Ureter (tissue), 1 donor: Measurements from ENCODE around the gene SMPX. TPM values are rescaled to one million over a fixed set of nuclear protein-coding genes. Genes with fewer than 3 reads are reported as not detected.

ENCODE experiments used
- DNase-seq: peaks from one replicate; pipeline ENCODE4 v3.0.0-alpha.2; 2020; ENCODE audit warnings: low spot score
- total RNA-seq: library from RNA; stranded (reverse); gene quantifications from one replicate; pipeline ENCODE4 v1.2.4, GENCODE V29; 2023
- donor health status: DM: yes; HTN: yes; CAD: no.

The SMPX gene
- total RNA-seq, 1 donor from 2014 or later, result not detected

DNA sequence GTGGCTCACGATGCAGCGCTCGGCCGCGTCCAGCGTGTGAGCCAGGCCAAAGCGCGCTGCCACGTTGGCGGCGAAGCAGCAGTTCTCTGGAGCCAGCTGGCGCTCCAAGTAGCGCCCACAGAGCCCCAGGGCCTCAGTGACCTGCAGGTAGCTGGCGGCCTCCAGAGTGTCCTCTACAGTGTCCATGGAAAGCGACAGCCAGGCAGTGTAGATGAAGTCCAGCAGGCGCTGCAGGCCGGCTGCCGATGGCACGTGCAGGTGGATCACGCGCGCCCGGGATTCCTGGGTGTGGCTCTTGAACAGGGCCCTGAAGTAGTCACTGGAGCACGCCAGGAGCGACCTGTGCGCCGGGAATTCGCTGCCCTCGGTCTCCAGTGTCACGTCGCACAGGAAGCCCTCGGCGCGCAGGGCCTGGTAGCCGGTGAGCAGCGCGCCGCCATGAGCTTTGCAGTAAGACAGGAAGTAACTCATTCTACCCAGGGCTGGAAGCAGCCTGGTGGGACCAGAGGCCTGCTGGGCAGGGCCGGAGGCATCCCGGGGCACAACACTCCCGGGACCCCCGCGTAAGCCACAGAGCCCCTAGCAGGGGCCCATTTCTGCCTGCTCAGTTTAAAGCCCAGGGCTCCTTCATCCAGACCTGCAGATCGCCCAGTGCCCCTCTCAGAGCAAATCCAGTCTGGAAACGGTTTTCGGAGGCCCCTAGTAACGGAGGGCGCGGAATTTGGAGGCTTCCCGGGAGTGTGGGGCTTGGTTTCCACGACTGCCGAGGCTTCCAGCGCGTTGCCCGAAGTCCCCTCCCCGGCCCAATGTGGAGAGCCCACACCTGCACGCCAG is 100.4 kb downstream of the SMPX start:
- DNase-seq, result no peak

DNA sequence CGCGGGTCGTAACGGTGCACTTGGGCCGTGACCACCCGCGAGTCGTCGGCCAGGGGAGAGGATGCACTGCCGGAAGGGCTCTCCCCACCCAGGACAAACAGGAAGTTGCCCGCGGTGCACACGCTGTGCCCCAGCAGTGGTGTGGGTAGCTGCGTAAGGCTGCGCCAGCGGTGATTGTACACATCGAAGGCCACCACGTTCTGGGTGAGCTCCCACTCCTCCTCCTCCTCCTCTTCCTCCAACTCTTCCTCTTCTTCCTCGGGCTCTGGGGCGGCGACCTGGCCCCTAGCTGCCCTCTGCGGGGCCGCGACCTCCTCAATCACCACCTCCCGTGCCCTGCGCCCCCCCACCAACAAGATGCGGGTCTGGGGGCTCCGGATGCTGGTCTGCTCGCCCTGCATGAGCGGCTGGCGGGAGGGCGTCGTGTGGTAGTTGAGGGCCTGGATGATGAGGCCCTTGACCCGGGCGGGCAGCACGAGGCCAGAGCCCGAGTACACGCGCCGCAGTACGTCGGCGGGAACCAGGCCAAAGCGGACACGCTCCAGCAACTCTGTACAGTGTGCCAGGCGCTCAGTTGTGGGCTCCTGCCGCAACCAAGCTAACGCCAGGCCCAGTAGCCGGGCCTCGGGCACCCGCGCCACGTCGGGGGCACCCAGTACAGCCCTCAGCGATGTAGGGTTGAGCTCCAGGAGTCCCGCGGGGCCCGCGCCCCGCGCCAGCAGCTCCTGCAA is 101.2 kb downstream of the SMPX start:
- no peak for DNase-seq

Other genes with a start within 250 kb of the SMPX start
- gene KLHL34, start 99.8 kb downstream of the SMPX start, total RNA-seq, result not detected
- gene MBTPS2, start 81.5 kb upstream of the SMPX start, total RNA-seq, result 16.9 TPM
- 3.1 TPM for gene YY2, start 97.9 kb upstream of the SMPX start, total RNA-seq
- 48.9 TPM for gene SMS, start 182.6 kb upstream of the SMPX start, total RNA-seq